HepG2 (cell line): ENCODE data around the gene CARS1. TPM values are rescaled to one million over a fixed set of nuclear protein-coding genes. Genes with fewer than 3 reads are reported as not detected.

Experiments
- ATAC-seq: fragments of 200-7000 bp; cut with Tn5 transposase; 3 replicates; pipeline ENCODE4 v1.9.1; 2020; ENCODE audit warnings: mild to moderate bottlenecking, moderate library complexity
- BruUV-seq: library from RNA; stranded (reverse); fragments of 400-500 nt; replicated peaks from 2 replicates; lab custom pipeline; 2021; lab: Mats Ljungman, UMichigan
- CTCF ChIA-PET: fragments of 300-600 bp; formaldehyde crosslinking; extraction: SDS; loops from one replicate; lab custom pipeline; 2021; ENCODE audit warnings: low total read pairs, inconsistent platforms, low intra/inter-chr PET ratio; lab: Yijun Ruan, JAX
- POLR2A ChIA-PET: fragments of 350-600 bp; sonication (Branson Sonifier 250); formaldehyde crosslinking; loops from one replicate; lab custom pipeline; 2020; ENCODE audit warnings: antibody characterized with exemption, inconsistent platforms; lab: Yijun Ruan, JAX
- DNase-seq: peaks from one replicate; pipeline ENCODE4 v3.0.0-alpha.2; 2015; ENCODE audit warnings: low spot score
- FAIRE-seq: peaks from 3 replicates; lab custom pipeline; 2011; peaks lifted over from hg19 to GRCh38; lab: Jason Lieb, UNC
- H2AFZ ChIP-seq: one replicate; pipeline ENCODE4 v1.6.1; 2011; ENCODE audit warnings: low read length, inconsistent platforms
- H3K27ac ChIP-seq: fragments of 300-600 bp; 3 replicates; pipeline ENCODE4 v1.8.0; 2011; ENCODE audit warnings: mixed run types, mild to moderate bottlenecking, mixed read lengths, low read length, inconsistent platforms; ENCODE audit not compliant: insufficient read depth; ENCODE audit errors: extremely low read length
- H3K27me3 ChIP-seq, 2 experiments: fragments of 200-600 bp in 1 of 2; 2 replicates in 1 of 2; 3 replicates in 1 of 2; pipeline versions ENCODE4 v1.6.0 to v1.8.0; 2011; ENCODE audit warnings: low read length in 2 of 2, mild to moderate bottlenecking in 2 of 2, moderate library complexity in 2 of 2, inconsistent platforms in 1 of 2; ENCODE audit not compliant: insufficient read depth in 2 of 2, control insufficient read depth in 1 of 2
- H3K36me3 ChIP-seq, 2 experiments: fragments of 200-600 bp in 1 of 2; replicated peaks in 1 of 2; 2 replicates in 1 of 2; 3 replicates in 1 of 2; pipeline versions ENCODE4 v1.5.1 to v1.8.0; 2011; ENCODE audit warnings: low read length in 2 of 2, inconsistent platforms in 1 of 2; ENCODE audit not compliant: insufficient read depth in 2 of 2, control insufficient read depth in 1 of 2
- H3K4me1 ChIP-seq: 2 replicates; pipeline ENCODE4 v1.5.1; 2012; ENCODE audit warnings: low read length, inconsistent platforms; ENCODE audit not compliant: insufficient read depth
- H3K4me2 ChIP-seq: 2 replicates; pipeline ENCODE4 v1.6.0; 2011; ENCODE audit warnings: low read depth, low read length, inconsistent platforms
- H3K4me3 ChIP-seq, 3 experiments: fragments of 200-600 bp in 1 of 3; sonication (generic), shearing (Covaris generic) in 1 of 3; replicated peaks in 1 of 3; 2 replicates each; pipeline ENCODE4 v1.5.1; 2011 to 2016; ENCODE audit warnings: low read length in 3 of 3, inconsistent platforms in 2 of 3, low read depth in 2 of 3, mild to moderate bottlenecking in 2 of 3, control low read depth in 1 of 3, mixed read lengths in 1 of 3; ENCODE audit not compliant: insufficient read depth in 1 of 3
- H3K79me2 ChIP-seq: one replicate; pipeline ENCODE4 v1.6.1; 2011; ENCODE audit warnings: low read length, inconsistent platforms; ENCODE audit not compliant: insufficient read depth
- H3K9ac ChIP-seq: 2 replicates; pipeline ENCODE4 v1.6.0; 2011; ENCODE audit warnings: mild to moderate bottlenecking, low read depth, low read length, inconsistent platforms; ENCODE audit not compliant: insufficient read depth
- H3K9me3 ChIP-seq: 2 replicates; pipeline ENCODE4 v1.5.1; 2012; ENCODE audit warnings: mild to moderate bottlenecking, low read length
- H4K20me1 ChIP-seq: 2 replicates; pipeline ENCODE4 v1.6.0; 2011; ENCODE audit warnings: inconsistent platforms, mild to moderate bottlenecking, low read length, moderate library complexity; ENCODE audit not compliant: insufficient read depth
- ATF6 ChIP-seq: sonication (generic); formaldehyde crosslinking; conservative IDR thresholded peaks from 2 replicates; pipeline ENCODE4 v1.4.0; 2020; ENCODE audit warnings: missing genetic modification reagents
- KDM1A ChIP-seq: IDR thresholded peaks from 2 replicates; pipeline ENCODE4 v1.6.1; 2016; ENCODE audit warnings: missing compliant biosample characterization
- PHB2 ChIP-seq: fragments of 450-650 bp; IDR thresholded peaks from 2 replicates; pipeline ENCODE4 v1.6.1; 2018; ENCODE audit not compliant: partially characterized antibody
- RBM22 ChIP-seq: fragments of 200-400 bp; formaldehyde crosslinking; optimal IDR thresholded peaks from 2 replicates; pipeline ENCODE3; 2017; ENCODE audit warnings: mild to moderate bottlenecking, low read length, moderate library complexity
- WGBS: methylation state at CpG from one replicate; pipeline ENCODE4 v1.1.6; 2017; ENCODE audit warnings: low lambda C conversion rate; 5-methylcytosine and 5-hydroxymethylcytosine counted together
- in situ Hi-C: cut with HindIII; loops from 2 replicates; pipeline ENCODE4 v1.10.0; 2017; ENCODE audit warnings: low pct_unique_long_range_greater_than_20kb; ENCODE audit not compliant: extremely low pct_ligation_motif_present
- intact Hi-C: fragments of 100-400 bp; cut with micrococcal nuclease; formaldehyde crosslinking; loops from one replicate; pipeline ENCODE4 v1.10.0; 2022; ENCODE audit not compliant: unreplicated experiment
- polyA plus RNA-seq, 8 experiments: library from polyadenylated mRNA; depleted of rRNA in 3 of 8; stranded (reverse) in 7 of 8; unstranded in 1 of 8; fragments of >200 nt; fragmentation: Illumina TruSeq in 4 of 8; extraction: Trizol in 4 of 8; gene quantifications; 2 replicates each; pipeline versions ENCODE4 v1.2.1 to v1.2.3, GENCODE V29; 2011 to 2016; ENCODE audit warnings: low read depth in 4 of 8, missing spikeins in 1 of 8, mixed read lengths in 1 of 8; ENCODE audit not compliant: insufficient read depth in 1 of 8
- total RNA-seq, 5 experiments: library from RNA; depleted of rRNA; stranded (reverse); fragments of >200 nt; fragmentation: Illumina TruSeq; extraction: Trizol; gene quantifications; 2 replicates each; pipeline ENCODE4 v1.2.3, GENCODE V29; 2016; ENCODE audit warnings: low read depth in 1 of 5

Gene CARS1
- total and polyA plus RNA-seq, 2 of the 13 experiments (the other 11 are each of a cell fraction or from before 2014, with no cell fraction given), result 33.8 to 47.0 TPM

- FAIRE-seq, result no peak
- TF ChIP-seq PHB2 (no peak), ATF6 (CRISPR knock-in tag) (no peak)
- TF ChIP-seq, all 625 proteins: peak for 0
- BruUV-seq, result no TSS peak
- Histone ChIP-seq H3K27ac (no peak overlapping the region), H2AFZ (no peak overlapping the region), H3K4me2 (no peak overlapping the region), H4K20me1 (no peaks in the 10 kb centered on the region), H3K4me3 (no peak overlapping the region), H3K9me3 (no peaks in the 10 kb centered on the region), H3K4me1 (no peaks in the 10 kb centered on the region), H3K27me3 (no peaks in the 10 kb centered on the region), H3K36me3 (peaks cover 26 to 78% of the 10 kb centered on the region in 2 experiments), H3K79me2 (no peaks in the 10 kb centered on the region), H3K9ac (no peak overlapping the region)
- intact Hi-C loops, result no loop called here
- ATAC-seq (no peak), DNase-seq (no peak)
- in situ Hi-C loops, result no loop called here
- CTCF ChIA-PET, result no interaction called here
- WGBS, result 93% methylated on average over 2 of the region's 4 CpGs
- POLR2A ChIA-PET, result no interaction called here
These were observed 42.3 kb downstream of the CARS1 start for GRCh38 chr11:3014943-3015342.

- Histone ChIP-seq H4K20me1 (no peaks in the 10 kb centered on the region), H3K4me3 (no peak overlapping the region), H3K4me2 (no peak overlapping the region), H3K9me3 (no peaks in the 10 kb centered on the region), H3K4me1 (no peaks in the 10 kb centered on the region), H3K79me2 (no peaks in the 10 kb centered on the region), H2AFZ (no peak overlapping the region), H3K27ac (no peak overlapping the region), H3K36me3 (peaks cover 24 to 83% of the 10 kb centered on the region in 2 experiments), H3K9ac (no peak overlapping the region), H3K27me3 (no peaks in the 10 kb centered on the region)
- intact Hi-C loops, result no loop called here
- CTCF ChIA-PET, result no interaction called here
- no TSS peak for BruUV-seq
- in situ Hi-C loops, result no loop called here
- no peak for FAIRE-seq
- POLR2A ChIA-PET, result no interaction called here
- DNase-seq, result no peak
- TF ChIP-seq RBM22 (peak; percentile 63), KDM1A (CRISPR knock-in tag) (no peak)
- WGBS, result 92% methylated on average over 16 of the region's 16 CpGs
- no peak for ATAC-seq
These were observed 42.9 kb downstream of the CARS1 start for GRCh38 chr11:3014057-3014938.
